Astrocyte of the spinal cord (primary cell): ENCODE data around the gene CPXM2.

ENCODE experiments used
- DNase-seq: peaks from one replicate; pipeline ENCODE4 v3.0.0; 2011; ENCODE audit warnings: low read depth, low spot score
- H3K4me3 ChIP-seq: 2 replicates; pipeline ENCODE4 v1.5.1; 2011; ENCODE audit warnings: low read depth, mild to moderate bottlenecking, low read length, moderate library complexity
- CTCF ChIP-seq: IDR thresholded peaks from 2 replicates; pipeline ENCODE4 v1.5.1; 2012; ENCODE audit warnings: low read depth, mild to moderate bottlenecking, low read length, inconsistent platforms
- in situ Hi-C: cut with HindIII; loops from 2 replicates; pipeline ENCODE4 v1.10.0; 2017; ENCODE audit warnings: low sequenced_read_pairs

Gene CPXM2

DNA sequence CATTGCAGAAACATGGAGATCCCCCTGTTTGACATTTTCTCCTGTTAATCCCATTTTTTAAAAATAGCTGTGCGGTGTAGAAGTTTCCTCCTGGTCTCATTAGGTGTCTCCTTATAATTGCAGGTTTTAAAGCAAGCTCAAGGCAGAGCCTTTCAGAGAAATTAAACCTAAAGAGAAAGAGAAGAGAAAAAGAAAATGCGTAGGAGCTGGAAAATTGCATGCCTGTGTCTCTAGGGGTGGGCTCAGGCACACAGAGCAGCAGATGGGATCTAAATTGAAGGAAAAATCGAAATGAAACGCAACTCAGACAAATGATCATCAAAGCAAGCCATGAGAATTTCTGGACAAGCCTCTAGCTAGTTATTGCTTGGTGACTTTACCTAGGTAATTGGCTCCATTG lies 185.4 kb downstream of the CPXM2 start:
- TF ChIP-seq CTCF, result no peak

DNA sequence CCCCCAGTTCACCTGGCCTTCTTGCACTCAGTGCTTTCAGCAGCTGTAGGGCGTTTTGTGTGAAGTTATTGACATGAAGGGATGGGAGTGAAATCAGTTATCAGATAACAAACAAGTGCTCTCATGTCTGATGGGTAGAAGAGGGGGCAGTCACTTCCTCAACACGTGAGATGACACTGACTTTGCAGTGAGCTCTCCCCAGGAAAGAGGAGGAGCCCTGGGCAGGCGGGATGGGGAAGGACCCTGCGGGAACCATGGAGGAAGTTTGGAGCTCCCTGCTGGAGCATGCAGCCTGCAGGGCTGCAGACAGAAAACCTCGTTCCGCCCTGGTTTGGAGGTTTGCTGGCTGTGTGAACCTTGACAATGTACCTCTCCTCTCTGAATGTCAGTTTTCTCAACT lies 186.8 kb downstream of the CPXM2 start:
- in situ Hi-C loops, result no loop called here
- no peak for TF ChIP-seq CTCF
- no peak overlapping the region for H3K4me3 ChIP-seq
- DNase-seq, result no peak

More for the DNA sequence above, 185.4 kb downstream of the CPXM2 start:
- DNase-seq, result no peak
- no peak overlapping the region for H3K4me3 ChIP-seq
- in situ Hi-C loops, result no loop called here

GRCh38 chr10:123704076-123704475 lies 187.5 kb downstream of the CPXM2 start:
- in situ Hi-C loops, result no loop called here
- DNase-seq, result no peak
- TF ChIP-seq CTCF, result no peak
- no peak overlapping the region for H3K4me3 ChIP-seq

GRCh38 chr10:123703195-123703790 lies 188.3 kb downstream of the CPXM2 start:
- no peak overlapping the region for H3K4me3 ChIP-seq
- no peak for DNase-seq
- no peak for TF ChIP-seq CTCF
- in situ Hi-C loops, result no loop called here
